NK-92 (cell line): ENCODE results near the gene POU5F1.

Source experiments
- DNase-seq: peaks from one replicate; lab custom pipeline; 2025; ENCODE audit not compliant: unreplicated experiment; lab: John Stamatoyannopoulos, UW

Gene POU5F1

GRCh38 chr6:31116661-31117385, 53.7 kb downstream of the POU5F1 start:
- DNase-seq = no peak

GRCh38 chr6:31115941-31116560, 54.4 kb downstream of the POU5F1 start:
- DNase-seq = no peak

- no peak for DNase-seq
Observed at GRCh38 chr6:31114970-31115849, 55.3 kb downstream of the POU5F1 start.

- no peak for DNase-seq
Observed at GRCh38 chr6:31114541-31114878, 56.0 kb downstream of the POU5F1 start, which contains the start of gene PSORS1C1. PSORS1C1 (plus strand) TSS chr6:31114800; CDS start chr6:31129633, 14,833 bp downstream.
